Gastroesophageal sphincter (tissue), 2 donors: ENCODE measurements around the gene SAMD14.

ENCODE experiments used
- EP300 ChIP-seq: sonication (generic); formaldehyde crosslinking; IDR thresholded peaks from one replicate; pipeline ENCODE4 v1.6.1; 2017; ENCODE audit warnings: antibody characterized with exemption, mild to moderate bottlenecking
- POLR2AphosphoS5 ChIP-seq: sonication (generic); formaldehyde crosslinking; IDR thresholded peaks from one replicate; pipeline ENCODE4 v1.6.1; 2017; ENCODE audit warnings: antibody characterized with exemption

- TF ChIP-seq EP300: no peak
- TF ChIP-seq POLR2AphosphoS5: no peak
Observed at GRCh38 chr17:50108556-50108955, 21.4 kb downstream of the SAMD14 start.
